CD4-positive, alpha-beta T cell treated with Interleukin-4 for 1 hour (primary cell): Measurements from ENCODE around the gene ZNF469.

ENCODE experiments used
- DNase-seq, 2 donors: peaks; one replicate each; pipeline ENCODE4 v3.0.0-alpha.2; 2020 to 2022

ZNF469 gene

GRCh38 chr16:88393034-88393433, 10.3 kb downstream of the ZNF469 start:
- no peak for DNase-seq

GRCh38 chr16:88393571-88393970, 10.8 kb downstream of the ZNF469 start:
- no peak for DNase-seq

DNA sequence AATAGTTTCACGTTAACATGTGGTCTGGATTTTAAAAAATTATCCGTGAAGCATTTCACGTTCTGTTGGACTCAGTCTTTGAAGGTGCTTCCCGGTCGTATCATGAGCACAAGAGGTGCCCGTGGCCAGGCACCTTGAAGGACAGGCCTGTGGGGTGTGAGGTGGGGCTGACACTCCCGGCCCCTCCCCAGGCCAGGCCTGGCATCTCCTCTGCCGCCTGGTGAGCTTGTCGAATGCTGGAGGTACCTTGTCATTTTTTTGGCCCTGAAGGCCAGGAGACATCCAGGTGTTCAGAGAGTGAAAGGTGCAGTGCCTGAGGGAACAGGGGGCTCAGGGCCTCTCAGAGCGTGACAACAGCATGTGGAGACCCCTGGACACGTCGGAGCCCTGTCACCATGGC, 11.7 kb downstream of the ZNF469 start:
- no peak for DNase-seq

DNA sequence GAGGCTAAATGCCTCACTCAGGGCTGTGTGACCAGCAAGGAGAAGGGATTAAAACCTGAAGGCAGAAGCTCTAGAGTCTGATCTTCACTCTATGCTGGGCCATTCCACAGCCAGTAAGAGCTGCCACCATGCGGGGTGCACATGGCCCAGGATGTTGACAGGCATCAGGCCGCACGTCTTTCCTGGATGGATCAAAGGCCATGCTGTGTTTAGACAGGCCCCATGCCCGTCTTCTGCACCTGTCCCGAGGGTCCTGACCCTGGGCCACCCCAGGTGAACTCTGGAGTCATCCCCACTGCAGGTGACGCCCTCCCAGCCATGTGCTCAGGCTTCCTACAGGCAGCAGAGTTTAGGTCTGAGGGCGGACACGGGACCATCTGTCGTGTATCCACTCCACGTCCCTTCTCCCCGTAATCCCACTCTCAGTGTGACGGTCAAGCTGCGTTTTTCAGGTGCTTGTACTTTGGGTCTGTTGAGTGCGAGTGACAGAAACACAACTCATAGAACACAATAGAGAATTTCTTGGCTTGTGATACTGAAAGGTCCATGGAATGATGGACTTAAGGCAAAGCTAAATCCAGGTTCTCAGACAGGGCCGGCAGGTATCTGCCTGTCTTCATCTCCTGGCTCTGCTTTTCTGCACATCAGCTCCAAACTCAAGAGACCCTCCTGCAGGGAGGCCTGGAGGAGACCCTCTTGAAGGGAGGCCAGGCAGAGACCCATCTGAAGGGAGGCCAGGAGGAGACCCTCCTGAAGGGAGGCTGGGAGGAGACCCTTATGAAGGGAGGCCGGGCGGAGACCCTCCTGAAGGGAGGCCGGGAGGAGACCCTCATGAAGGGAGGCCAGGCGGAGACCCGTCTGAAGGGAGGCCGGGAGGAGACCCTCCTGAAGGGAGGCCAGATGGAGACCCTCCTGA, 13.2 kb downstream of the ZNF469 start:
- no peak for DNase-seq

- DNase-seq: no peak
Measured at GRCh38 chr16:88398170-88398873, 15.6 kb downstream of the ZNF469 start.

DNA sequence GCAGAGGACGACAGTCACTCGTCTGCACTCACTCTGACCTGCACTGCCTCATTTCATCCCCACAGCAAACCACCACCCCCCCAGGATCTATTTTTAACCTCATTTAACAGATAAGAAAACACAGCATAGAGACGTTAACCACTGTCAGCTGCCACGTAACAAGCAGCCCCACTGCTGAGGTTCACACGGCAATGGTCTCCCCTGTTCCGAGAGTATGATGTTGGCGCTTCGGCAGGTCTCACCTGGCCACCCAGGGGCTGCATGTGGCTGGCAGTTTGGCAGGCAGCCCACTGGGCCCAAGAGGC, 16.1 kb downstream of the ZNF469 start:
- no peak for DNase-seq

DNA sequence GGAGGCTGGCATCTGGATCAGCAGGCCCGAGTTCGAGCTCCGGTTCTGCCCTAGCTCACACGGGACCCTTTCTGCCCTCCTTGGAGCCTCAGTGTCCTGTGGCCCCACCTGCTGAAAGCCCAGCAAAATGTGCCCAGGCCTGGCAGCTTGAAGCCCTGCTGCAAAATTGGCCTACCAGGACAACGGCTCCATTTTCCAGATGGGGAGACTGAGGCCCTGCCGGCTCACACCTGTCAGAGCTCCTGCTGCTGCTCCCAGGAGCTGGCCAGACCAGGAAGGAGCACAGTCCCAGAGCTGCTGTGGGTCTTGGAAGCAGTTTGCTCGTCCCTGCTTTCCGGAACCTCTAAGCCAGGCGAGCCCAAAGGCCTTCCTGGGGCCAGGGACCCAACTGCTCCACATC, 17.4 kb downstream of the ZNF469 start:
- DNase-seq: no peak

DNA sequence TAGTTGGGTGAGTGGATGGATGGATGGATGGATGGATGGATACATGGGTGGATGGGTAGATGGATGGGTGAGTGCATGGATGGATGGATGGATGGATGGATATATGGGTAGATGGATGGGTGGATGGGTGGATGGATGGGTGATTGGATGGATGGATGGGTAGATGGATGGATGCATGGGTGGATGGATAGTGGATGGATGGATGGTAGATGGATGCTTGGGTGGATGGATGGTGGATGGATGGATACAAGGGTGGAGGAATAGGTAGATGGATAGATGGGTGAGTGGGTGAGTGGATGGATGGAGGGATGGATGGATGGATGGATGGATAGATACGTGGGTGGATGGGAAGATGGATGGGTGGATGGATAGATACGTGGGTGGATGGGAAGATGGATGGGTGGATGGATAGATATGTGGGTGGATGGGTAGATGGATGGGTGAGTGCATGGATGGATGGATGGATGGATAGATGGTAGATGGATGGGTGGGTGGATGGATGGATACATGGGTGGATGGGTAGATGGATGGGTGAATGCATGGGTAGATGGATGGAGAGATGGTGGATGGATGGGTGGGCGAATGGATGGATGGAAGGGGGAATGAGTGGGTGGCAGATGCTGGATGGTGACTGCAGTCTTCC, 19.0 kb downstream of the ZNF469 start:
- no peak for DNase-seq

DNA sequence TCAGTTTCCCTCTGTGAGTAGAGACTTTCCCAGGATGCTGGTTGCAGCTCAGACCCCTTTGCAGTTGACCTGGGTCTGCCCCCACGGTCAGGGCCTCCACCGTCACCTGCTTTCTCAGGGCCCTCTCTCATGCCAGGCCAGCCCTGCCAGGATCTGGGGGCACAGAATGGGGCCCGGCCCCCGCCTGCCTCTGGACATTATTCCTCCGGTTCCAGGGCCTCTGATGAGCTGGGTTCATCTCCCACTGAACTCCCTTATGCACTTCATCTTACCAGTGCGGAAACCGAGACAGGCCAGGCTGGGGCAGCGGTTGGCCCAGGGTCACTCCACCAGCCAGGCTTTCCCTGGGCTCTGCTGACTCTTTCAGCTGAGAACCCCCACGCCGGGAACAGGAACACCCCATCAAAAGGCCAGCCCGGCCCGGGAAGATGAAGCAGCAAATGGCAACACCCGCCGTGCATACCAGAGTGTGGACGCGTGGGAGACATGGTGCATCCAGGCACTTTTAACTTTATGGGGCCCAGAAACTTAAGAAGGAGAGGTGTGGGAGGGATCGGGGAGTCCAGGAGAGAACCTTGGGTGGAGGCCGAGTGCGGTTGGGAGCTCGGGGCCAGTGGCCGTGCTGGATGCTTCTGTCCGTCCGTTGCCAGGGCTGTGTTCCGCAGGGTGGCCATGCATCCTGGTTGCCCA, 19.9 kb downstream of the ZNF469 start:
- DNase-seq: no peak

DNA sequence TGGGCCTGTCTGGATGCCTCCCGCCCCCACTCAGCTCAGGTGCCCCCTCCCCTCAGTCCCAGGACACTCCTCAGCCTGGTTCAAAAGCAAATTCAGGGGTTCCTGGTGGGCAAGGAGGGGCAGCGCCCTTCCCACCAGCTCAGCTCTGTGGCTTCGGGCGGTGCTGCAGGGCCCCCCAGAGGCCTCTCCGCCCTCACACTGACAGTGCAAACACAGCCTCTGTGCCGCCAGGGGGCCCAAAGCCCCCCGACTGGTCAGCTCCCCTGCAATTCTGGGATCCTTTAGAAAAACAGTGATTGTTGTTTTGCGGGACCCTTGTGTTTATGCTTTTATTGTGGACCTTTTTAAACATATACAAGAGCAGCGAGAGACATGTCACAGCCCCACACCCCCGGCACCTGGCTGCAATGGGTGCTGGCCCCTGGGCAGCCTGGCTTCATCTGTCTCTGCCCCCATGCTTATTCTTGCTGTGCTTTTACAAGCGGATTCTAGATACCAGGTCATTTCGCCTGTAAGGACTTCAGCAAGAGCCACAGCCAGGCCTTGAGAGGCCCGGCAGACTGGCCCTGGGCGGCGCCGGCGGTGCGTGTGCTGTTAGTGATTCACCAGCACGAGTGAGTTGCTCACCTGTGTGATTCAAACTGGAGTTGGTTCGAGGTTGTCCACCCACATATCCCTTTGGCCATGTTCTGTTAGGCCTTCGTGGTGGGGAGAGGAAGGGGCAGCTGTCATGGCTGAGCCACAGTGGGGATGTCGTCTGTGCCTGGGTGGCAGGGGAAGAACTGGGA, 21.2 kb downstream of the ZNF469 start:
- DNase-seq: no peak

GRCh38 chr16:88404769-88405168, 22.0 kb downstream of the ZNF469 start:
- no peak for DNase-seq

DNA sequence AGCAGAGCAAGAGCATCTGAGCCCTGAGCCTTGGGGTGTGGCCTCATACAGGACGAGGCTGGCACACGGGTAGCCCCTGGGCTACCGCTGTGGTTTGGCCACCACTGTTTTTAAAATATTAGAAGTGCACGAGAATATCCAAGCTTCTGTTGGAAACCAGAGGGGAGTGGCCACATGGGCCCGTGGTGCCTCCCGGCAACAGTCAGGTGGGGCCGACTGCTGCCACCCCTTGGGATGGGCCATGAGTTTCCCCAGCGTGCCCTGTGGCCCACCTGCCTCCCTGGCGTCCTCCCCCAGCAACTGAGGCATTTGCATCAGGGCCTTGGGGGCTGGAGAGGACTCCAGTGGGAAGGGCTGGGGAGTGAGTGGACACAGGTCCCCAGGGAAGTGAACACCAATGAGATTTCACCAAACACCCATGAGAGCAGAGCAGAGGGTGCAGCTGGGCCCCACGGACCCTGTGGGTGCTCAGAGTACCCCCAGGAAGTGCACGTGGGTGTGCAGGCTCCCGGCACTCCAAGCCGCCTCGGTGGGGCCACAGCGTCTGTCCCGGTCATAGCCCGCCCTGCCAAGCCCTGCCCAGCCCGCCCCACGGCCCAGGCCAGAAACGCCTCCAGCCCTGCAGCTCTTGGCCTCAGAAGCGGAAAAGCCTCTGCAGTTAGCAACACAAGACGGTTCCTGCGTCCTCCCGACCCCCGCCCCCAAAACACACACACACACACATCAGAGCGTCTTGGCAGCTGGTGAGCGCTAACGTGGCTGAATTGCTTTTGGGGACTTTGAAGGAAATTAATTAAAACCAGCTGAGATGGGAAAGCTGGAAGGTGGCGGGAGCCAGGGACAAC, 22.7 kb downstream of the ZNF469 start:
- no peak for DNase-seq

DNA sequence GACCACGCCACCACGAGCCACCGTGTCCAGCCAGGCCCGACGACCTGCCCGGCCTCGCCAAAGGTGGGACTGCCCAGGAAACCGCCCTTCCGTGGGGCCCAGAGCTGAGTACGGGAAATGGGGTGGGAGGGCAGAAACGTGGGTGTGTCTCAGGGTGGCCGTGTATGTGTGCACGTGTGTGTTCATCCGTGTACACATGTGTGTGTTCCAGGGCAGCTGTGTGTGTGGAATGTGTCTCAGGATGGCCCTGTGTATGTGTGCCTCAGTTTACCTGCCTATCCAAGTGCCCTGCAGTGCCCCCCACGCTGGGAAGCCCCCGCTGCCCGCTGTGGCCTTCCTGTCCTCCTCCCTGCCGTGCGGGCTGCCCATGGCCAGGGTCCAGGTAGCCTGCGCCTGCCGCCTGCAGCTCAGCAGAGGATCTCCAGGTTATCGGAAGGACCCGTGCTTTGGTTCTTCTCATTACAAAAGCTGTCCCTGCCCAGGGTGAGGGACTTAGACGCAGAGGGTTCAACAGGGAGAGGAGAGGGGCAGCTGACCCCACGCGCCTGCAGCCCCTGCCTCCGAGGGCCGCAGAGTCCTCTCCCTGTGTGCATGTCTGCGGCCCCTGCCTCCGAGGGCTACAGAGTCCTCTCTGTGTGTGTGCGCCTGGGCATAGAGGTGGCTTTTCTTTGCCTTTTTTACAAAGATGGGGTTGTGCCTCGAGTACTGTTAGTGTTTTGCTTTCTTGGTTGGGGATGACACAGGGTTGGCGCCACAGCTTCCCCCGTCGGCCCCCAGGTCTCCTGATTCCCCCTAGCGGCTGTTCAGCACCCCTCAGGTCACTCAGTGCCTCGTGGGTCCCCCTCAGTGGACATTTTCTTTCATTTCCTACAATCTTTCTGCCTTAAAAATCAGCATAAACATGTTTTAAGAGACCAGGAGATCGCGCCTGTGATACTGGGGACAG, 23.6 kb downstream of the ZNF469 start:
- DNase-seq: no peak

- no peak for DNase-seq
Measured at GRCh38 chr16:88407042-88407420, 24.3 kb downstream of the ZNF469 start.

DNA sequence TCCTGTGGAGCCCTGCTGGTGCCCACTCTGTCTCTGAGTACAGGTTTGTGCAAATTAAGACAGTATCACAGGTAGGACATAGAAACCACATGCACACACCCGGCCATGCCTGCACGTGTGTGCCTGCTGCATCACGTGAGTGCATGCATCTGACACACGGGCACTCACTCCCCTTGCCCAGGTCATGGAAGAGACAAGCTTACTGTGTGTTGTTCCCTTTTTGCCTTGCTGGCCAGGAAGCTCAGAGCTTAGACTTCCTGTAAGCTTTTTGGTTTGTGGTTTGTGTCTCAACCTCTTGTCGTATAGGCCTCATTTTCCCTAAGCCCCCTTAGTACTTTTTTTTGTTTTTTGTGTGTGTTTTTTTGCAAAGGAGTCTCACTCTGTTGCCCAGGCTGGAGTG, 25.0 kb downstream of the ZNF469 start:
- DNase-seq: peak in 1 of 2 donors; percentile 36

DNA sequence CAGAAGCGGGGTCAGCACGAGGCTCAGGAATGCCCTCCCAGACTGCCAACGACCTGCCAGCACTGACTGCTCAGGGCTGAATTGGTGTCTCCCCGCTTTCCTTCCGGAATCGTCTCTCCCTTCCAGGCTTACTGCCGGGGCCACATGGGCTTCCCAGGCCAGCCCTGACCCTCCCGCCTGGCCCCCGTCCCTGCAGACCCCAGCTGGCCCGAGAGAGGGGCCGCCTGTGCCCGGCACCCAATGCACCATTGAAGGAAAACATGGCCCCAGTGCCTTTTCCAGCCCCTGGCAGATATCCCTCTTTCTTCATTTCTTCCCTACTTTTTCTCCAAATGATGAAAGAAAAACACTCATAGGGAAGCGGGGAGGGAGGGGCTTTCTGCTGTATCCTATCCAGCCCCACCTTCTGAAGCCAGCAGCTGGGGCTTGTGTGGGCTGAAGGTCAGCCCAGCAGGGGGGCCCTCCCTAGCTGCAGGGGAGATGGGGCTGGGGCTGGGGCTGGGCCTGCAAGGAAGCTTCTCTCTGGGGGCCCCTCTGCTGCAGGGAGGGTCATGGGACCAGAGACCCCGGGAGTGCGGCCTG, 25.9 kb downstream of the ZNF469 start:
- DNase-seq: no peak

DNA sequence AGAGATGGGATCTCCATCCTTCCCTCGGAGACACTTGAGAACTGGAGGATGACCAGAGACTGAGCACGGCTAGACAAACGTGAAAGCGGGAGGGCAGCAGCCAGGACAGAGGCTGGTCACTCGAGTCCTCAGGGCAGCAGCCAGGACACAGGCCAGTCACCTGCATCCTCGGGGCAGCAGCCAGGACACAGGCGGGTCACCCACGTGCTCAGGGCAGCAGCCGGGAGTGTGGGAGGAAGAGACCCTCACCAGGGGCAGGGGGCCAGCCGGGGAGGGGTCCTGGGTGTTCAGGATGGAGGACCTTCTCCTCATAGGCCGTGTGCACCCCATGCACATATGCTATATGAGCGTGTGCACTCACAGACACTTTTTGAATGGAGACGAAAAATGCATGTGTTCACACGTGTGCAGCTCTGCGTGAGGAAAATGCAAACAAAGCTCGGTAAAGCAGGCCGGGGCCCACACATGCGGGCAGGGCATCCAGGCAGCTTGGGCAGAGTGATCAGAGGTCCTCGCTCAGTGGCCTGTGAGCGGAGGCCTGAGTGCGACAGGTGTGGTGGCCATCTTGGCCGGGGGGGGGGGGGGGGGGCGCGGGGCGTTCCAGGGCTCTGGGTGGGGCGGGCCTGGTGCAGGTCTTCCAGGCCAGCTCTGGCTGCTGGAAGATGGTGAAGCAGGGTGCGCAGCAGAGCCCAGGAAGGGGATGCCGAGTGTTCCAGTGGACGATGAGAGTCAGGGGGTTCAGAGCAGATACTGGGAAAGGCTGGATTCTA, 26.7 kb downstream of the ZNF469 start:
- no peak for DNase-seq

DNA sequence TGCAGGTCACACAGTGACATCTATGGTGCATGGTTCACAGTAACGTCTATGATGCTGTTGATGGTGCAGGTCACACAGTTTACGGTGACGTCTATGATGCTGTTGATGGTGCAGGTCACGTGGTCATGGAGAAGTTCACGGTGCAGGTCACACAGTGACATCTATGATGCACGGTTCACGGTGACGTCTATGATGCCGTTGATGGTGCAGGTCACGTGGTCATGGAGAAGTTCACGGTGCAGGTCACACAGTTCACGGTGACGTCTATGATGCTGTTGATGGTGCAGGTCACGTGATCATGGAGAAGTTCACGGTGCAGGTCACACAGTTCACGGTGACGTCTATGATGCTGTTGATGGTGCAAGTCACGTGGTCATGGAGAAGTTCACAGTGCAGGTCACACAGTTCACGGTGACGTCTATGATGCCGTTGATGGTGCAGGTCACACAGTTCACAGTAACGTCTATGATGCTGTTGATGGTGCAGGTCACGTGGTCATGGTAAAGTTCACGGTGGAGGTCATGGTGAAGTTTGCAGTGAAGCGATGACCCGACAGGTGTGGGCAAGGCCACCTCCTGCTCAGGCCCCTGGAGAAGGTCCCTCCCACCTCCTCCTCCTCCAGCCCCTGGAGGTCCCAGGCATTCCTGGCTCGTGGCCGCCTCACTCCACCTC, 27.7 kb downstream of the ZNF469 start:
- DNase-seq: peak in 1 of 2 donors; percentile 62
